ENCODE measurements around the gene RNF25.
A peak's percentile ranks its signal among the peaks of the same experiment; 100 is the strongest.

Gene RNF25

DNA sequence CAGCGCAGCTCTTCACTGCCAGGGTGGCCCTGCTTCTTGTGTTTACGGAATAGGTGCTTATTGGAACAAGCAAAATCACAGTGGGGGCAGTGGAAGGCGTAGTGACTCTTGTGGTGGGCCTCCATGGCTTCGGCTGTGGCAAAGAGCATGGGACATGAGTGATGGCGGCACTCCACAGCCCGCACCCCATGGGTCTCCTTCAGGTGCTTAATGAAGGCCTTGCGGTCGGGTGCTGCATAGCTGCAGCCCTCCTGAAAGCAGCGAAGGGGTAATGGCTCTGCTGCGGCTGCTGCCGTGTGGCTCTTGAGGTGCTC, 23.1 kb downstream of the RNF25 start:
- in situ Hi-C loops (cut with MboI; ENCODE audit: low sequenced_read_pairs, unreplicated experiment): loop anchor here (25.0 kb wide), 1 partner anchor 236 kb away; the partner anchor contains the start of gene VIL1
- TF ChIP-seq, protein P1, sequence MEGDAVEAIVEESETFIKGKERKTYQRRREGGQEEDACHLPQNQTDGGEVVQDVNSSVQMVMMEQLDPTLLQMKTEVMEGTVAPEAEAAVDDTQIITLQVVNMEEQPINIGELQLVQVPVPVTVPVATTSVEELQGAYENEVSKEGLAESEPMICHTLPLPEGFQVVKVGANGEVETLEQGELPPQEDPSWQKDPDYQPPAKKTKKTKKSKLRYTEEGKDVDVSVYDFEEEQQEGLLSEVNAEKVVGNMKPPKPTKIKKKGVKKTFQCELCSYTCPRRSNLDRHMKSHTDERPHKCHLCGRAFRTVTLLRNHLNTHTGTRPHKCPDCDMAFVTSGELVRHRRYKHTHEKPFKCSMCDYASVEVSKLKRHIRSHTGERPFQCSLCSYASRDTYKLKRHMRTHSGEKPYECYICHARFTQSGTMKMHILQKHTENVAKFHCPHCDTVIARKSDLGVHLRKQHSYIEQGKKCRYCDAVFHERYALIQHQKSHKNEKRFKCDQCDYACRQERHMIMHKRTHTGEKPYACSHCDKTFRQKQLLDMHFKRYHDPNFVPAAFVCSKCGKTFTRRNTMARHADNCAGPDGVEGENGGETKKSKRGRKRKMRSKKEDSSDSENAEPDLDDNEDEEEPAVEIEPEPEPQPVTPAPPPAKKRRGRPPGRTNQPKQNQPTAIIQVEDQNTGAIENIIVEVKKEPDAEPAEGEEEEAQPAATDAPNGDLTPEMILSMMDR (IDR thresholded peaks at IDR 0.05; ENCODE audit: borderline replicate concordance, control extremely low read depth, extremely low read depth, insufficient read depth, missing control alignments): no peak
- DNase-seq (ENCODE audit: low spot score): no peak

DNA sequence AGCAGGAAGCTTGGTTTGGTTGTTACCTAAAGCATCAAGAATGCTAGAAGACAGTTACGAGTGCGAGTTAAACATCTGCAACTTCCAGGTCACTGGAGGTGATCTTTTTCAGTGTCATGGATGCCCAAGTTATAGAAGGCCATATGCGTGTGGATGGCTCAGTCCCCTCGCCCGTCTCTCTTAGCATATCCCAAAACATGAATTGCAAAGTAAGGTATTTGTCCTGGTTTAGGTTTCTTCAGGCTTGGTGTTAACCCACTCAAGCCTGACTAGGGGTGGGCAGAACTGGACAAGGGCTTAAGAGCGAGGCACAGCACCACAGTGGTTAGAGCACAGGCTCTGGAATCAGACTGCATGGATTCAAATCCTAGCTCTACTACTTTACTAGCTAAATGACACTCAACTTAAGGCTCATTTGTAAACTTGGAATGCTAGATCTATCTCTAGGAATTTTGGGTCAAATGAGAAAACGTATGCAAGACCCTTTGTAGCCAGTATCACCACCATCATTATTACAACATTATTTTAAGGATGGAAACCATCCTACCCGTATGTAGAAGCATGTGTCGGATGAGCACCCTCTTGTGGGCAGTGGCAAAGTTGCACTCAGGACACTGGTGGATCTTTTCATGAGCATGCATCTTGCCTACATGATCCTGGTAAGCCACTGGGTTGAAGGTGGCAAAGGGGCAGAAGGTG, 23.6 kb downstream of the RNF25 start:
- in situ Hi-C loops (cut with MboI; ENCODE audit: low sequenced_read_pairs, unreplicated experiment): loop anchor here (25.0 kb wide), 1 partner anchor 236 kb away; the partner anchor contains the start of gene VIL1
- TF ChIP-seq, protein P1 (IDR thresholded peaks at IDR 0.05; ENCODE audit: borderline replicate concordance, control extremely low read depth, extremely low read depth, insufficient read depth, missing control alignments): peak; percentile 79
- peak; percentile 74 for DNase-seq (ENCODE audit: low spot score)

DNA sequence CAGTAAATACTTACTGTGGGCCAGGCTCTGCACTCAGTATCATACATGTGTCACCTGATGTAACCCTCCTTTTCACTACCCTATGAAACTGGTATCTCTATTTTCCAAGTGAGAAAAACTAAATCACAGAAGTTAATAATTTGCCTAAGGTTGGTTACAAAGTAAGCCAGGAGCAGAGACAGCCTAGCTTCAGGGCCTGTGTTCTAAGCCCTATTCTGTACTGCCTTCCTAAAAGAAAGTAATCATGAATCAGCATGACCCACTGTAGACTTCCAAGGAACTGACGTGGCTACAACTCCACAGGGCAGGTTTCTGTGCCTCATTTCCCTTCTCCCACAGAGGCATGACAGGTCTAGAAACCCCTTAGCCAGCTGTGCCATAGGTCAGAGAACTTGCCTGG, 26.7 kb downstream of the RNF25 start:
- in situ Hi-C loops (cut with MboI; ENCODE audit: low sequenced_read_pairs, unreplicated experiment): loop anchor here (25.0 kb wide), 1 partner anchor 233 kb away; the partner anchor contains the start of gene VIL1
- DNase-seq (ENCODE audit: low spot score): no peak
- TF ChIP-seq, protein P1 (IDR thresholded peaks at IDR 0.05; ENCODE audit: borderline replicate concordance, control extremely low read depth, extremely low read depth, insufficient read depth, missing control alignments): no peak

DNA sequence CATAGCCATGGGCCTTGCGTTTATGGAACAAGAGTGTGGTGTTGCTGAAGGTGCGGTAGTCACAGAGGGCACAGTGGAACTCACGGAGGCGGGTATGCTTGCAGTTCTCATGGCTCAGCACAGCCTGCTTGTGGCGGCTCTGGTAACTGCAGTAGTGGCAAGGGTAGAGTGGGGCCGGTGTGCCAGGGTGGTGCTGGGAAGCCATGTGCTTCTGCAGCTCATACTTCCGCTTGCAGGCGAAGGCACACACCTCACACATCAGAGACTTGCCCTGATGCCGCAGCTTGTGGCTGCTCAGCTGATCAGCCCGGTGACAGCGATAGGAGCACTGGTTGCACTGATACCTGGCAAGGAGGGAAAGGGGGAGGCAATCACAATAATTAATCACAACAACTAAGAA, 27.1 kb downstream of the RNF25 start:
- DNase-seq (ENCODE audit: low spot score): no peak
- TF ChIP-seq, protein P1 (IDR thresholded peaks at IDR 0.05; ENCODE audit: borderline replicate concordance, control extremely low read depth, extremely low read depth, insufficient read depth, missing control alignments): no peak
- in situ Hi-C loops (cut with MboI; ENCODE audit: low sequenced_read_pairs, unreplicated experiment): loop anchor here (25.0 kb wide), 1 partner anchor 232 kb away; the partner anchor contains the start of gene VIL1

DNA sequence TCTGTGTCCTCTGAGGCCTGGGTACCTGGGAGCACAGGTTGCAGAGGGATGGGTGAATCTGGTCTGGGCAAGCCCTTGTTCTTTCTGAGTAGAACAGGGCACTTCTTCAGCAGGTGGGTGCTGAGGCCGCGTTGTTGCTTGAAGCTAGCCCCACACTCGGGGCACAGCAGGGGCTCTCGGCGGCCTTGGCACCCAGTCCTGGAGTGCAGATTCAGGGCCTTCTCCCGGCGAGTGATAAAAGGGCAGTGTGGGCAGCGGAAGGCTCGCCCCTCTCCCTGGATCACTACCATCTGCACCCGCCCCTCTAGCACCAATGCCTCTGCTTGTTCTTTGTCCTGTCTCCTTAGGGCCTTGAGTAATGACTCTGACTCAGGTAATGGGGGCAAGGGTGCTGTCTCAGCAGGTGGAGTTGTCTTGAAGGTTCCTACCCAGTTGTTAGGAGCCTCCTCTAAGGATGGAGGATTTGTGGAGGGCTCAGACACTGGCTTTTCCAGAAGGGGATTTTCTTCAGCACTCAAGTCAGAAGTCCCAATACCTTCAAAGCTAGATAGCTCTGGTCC, 28.0 kb downstream of the RNF25 start:
- in situ Hi-C loops (cut with MboI; ENCODE audit: low sequenced_read_pairs, unreplicated experiment): loop anchor here (25.0 kb wide), 1 partner anchor 232 kb away; the partner anchor contains the start of gene VIL1
- no peak for DNase-seq (ENCODE audit: low spot score)
- TF ChIP-seq, protein P1 (IDR thresholded peaks at IDR 0.05; ENCODE audit: borderline replicate concordance, control extremely low read depth, extremely low read depth, insufficient read depth, missing control alignments): no peak

DNA sequence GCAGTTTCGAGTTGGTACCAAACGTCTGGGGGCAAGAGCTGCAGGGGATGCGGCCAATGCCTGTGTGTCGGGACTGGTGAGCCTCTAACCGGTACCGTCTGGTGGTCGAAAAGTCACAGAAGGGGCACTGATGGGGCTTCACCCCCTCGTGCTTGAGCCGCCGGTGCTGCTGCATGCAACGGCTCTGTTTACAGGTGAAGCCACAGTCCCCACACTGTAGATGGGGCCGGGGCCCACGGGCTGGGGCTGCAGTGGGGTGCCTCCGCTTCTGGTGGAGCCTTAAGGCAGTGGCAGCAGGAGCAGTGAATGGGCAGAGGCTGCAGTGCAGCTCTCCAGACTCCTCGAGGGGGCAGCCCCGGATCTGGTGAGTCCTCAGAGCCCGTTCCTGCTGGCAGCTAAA, 29.0 kb downstream of the RNF25 start:
- TF ChIP-seq, protein P1 (IDR thresholded peaks at IDR 0.05; ENCODE audit: borderline replicate concordance, control extremely low read depth, extremely low read depth, insufficient read depth, missing control alignments): no peak
- DNase-seq (ENCODE audit: low spot score): no peak
- in situ Hi-C loops (cut with MboI; ENCODE audit: low sequenced_read_pairs, unreplicated experiment): loop anchor here (25.0 kb wide), 1 partner anchor 230 kb away; the partner anchor contains the start of gene VIL1
